ENCODE measurements around the gene IL32.

GRCh38 chr16:3063625-3064386 lies 1.6 kb upstream of the IL32 start:
- no peak for TF ChIP-seq CTCF (IDR thresholded peaks at IDR 0.05)
- no peak for TF ChIP-seq POLR2A (IDR thresholded peaks at IDR 0.05)
